HG03469 (cell line): Measurements from ENCODE around the gene CPED1.
"Not testable (repeated sequence)": the region's sequence is repeated elsewhere in the genome, so short reads cannot be mapped to it uniquely, and the experiment has no call there.

Experiments
- ATAC-seq: cut with Tn5 transposase; IDR thresholded peaks from one replicate; pipeline ENCODE4 v1.9.1; 2021; ENCODE audit warnings: mild to moderate bottlenecking, moderate library complexity, moderate number of reproducible peaks; ENCODE audit not compliant: unreplicated experiment

Gene CPED1

DNA sequence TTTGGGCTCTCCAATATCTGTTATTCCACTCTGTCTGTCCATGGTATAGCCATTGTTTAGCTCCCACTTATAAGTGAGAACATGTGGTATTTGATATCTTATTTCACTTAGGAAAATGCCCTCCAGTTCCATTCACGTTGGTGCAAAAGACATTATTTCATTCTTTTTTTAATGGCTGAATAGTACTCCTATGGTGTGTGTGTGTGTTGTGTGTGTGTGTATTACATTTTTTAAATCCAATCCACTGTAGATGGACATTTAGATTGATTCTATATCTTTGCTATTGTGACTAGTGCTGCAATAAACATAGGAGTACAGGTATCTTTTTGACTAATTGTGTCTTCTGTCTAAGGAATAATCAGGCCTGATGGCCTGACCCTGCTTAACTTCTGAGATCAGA, 7.4 kb upstream of the CPED1 start:
- ATAC-seq = no peak

DNA sequence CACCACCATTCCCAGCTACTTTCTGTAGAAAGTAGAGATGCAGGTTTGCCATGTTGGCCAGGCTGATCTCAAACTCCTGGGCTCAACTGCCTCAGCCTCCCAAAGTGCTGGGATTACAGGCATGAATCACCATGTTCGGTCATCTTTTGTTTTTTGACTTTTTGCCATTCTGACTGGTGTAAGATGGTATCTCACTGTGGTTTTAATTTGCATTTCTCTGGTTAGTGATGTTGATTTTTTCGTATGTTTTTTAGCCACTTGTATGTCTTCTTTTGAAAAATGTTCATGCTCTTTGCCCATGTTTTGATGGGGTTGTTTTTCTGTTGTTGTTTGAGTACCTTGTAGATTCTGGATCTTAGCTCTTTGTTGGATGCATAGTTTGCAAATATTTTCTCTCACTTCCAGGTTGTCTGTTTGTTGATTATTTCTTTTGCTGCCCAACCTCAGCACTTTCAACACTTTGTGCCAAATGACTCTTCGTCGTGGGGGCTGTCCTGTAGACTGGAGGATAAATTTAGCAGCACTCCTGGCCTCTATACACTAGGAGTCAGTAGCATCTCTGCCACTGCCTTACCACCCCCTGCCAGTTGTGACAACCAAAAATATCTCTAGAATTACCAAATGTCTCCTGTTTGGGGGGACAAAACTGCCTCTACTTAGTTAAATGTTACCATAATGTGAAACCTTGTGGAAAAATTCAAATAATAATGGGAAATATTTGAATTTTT, 6.5 kb upstream of the CPED1 start:
- peak; percentile 31 for ATAC-seq

DNA sequence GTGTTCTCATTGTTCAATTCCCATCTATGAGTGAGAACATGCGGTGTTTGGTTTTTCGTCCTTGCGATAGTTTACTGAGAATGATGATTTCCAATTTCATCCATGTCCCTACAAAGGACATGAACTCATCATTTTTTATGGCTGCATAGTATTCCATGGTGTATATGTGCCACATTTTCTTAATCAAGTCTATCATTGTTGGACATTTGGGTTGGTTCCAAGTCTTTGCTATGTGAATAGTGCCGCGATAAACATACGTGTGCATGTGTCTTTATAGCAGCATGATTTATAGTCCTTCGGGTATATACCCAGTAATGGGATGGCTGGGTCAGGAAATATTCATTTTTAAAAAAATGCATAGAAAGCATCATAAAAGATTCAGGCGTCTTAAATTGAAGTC, 4.9 kb upstream of the CPED1 start:
- ATAC-seq = not testable (repeated sequence)

DNA sequence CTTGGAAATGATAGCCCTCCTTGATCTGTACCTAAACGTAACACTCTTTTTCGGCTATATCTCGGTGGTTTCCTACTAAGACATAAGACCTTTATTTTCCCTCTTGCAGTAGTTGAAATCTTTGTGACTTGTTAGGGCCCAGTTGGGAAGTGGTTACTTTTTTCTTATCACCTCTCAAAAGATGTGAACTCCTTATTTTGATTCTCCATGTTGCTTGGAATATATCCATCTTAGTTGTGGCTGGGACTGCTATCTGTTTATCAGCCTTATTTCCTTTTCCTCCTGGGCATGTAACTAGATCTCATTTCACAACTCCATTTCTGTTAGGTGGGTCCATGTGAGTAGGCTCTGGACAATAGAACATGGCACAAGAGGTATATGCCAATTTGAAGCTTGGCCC, 4.1 kb upstream of the CPED1 start:
- no peak for ATAC-seq

DNA sequence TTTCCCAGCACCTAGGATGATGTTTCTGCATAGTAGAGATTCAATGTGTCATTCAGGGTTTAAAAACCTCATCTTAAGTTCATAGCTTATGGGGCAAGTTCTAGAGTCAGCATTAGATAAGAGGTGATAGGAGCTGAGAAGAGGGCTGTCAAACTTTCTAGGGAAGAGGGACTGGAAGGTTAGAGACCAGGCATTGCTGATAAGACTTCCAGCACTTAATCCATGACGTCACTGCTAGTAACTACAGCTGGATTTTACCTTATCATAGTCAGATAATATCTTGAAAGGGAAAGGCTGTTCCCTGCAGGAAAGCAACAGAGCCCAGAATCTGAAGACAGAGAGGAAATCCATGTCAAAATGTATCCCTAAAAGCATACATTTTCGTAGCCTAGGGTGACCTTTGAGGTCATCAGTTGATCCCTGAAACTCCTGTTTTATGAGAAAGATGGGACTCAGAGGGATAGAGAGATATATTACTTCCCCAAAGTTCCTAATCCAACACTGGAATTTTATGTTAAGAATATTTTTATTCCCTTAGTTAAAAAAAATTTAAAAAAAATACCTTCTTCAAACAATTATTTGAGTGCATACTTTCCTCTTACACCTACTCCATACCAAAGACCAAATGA, 3.3 kb upstream of the CPED1 start:
- no peak for ATAC-seq

DNA sequence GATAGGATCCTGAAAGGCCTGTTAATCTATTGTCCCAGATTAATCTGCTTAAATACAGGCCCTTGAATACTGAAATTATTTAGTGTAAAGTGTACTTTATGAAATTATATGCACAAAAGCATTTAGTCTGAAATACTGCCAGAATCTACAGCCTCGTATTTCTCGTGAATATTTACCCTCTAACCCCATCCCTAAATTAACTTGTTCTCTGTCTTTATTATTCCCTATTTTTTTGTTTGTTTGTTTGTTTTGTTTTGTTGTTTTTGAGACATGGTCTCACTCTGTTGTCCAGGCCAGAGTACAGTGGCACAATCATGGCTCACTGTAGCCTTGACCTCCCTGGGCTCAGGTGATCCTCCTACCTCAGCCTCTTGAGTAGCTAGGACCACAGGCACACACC, 2.7 kb upstream of the CPED1 start:
- ATAC-seq = no peak

DNA sequence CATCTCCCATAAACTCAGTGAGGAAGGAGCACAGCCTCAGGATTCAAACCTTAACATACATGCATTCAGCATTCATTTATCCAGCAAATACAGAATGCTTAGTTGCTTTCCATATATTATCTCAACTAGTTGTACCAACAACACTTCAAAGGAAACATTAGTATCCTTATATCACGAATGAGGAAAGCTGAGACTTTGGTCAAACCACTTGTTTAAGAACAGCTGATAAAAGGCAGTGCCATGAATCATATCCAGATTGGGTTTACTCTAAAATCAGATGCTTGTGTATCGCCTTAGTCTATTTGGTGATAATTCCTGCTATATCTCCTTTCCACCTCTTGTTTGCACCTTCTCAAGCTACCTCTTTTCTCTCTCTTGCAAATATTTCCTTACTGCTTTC, 1.9 kb upstream of the CPED1 start:
- ATAC-seq = no peak

DNA sequence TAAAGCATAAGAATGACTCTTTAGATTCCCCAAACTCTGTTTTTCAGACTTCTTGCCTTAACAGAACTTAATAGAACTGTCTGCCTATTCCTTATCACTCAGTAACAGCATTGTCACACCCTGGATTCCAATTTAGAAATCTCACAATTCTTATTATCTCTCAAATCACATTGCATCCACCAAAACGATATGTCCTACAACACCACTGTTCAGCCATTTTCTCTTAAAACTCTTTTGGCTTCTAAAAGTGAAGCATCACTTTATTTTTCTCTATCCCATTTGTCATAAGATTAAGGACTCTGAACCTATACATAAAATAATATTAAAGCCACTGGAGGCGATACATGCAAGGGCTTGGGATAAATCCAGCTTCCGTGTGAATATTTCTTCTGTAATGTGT, 1.2 kb upstream of the CPED1 start:
- ATAC-seq = no peak

DNA sequence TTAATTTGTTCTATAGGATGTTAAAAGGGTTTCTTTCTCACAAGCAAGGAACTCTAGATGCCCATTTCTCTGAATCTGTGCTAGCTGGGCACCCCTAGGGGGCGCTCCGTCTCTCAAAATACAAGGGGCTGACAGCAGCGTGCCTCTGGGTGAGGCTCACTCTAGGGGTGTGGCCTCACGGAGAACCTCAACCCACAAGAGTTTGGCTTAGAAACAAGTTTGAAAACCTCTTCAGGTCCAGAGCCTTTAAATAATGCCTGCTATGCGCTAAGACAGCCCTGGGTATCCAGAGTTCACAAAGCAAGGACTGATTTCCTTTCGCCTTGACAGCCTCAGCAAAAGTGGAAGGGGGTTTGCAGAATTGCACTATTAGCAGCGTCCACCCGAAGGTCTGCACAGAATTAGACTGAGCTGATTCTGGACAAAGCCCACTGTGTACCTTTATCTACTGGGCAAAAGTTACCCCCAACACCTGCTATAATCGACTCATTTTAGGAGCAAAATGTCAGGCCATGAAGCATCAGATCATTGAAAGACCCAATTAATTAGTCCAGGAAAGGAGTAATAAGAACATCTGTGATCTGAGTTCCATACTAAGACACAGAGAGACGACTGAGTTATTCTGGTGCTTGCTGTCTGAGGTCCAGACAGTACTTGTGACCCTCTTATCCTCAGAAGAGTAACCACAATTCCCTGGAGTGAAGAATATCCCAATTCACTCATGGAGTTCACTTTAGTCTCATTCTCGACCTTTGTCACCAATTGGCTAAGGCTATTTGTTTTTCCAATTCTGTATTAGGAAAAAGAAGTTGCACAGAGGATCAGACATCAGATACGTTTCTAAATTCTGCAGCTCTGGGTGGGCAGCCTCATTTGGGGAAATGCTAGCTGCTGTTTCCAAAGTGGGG, 574 bp upstream of the CPED1 start:
- peak; percentile 95 for ATAC-seq

DNA sequence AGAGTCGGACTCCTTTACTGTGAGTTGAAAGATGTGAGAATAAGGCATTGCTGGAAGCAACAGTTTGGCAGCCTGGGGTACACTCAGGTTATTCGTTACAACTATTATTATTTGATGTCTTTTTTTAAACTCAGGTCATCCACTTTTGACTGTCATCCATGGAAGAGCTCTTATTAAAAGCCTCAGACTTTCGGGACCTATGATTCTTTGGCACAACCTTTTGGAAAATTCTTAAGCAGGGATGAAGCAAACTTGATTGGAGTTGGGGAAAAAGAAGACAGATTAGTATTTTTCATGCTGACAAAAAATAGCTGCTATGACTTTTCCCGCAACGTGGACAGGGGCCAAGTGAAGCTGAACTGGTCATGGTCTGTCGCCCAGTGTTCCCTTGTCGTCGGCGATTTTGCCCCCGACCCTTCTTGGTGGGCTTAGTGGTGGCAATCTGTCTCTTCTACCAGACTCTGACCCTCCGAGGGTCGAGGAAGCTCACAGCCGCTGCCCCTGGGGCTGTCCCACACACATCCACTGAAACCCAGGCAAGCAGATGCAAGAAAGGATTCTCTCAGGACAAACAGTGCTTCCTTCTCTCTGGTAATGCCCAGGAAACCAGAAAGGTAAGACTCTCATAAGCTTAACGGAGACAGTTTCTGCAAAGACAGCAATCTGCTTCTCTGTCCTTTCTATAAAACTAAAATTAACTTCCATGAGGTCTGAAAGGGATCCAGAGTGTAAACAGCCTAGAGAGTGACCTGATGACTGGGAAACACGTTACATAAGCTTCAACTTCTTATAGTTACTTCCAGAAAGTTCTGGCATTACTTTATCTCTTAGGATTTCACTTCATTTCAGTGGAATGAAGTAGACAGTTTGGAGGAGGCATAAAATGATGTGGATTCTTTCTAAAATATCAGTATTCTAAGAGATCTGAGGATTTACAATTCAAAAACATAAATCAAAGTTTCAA, 1.0 kb downstream of the CPED1 start:
- no peak for ATAC-seq

DNA sequence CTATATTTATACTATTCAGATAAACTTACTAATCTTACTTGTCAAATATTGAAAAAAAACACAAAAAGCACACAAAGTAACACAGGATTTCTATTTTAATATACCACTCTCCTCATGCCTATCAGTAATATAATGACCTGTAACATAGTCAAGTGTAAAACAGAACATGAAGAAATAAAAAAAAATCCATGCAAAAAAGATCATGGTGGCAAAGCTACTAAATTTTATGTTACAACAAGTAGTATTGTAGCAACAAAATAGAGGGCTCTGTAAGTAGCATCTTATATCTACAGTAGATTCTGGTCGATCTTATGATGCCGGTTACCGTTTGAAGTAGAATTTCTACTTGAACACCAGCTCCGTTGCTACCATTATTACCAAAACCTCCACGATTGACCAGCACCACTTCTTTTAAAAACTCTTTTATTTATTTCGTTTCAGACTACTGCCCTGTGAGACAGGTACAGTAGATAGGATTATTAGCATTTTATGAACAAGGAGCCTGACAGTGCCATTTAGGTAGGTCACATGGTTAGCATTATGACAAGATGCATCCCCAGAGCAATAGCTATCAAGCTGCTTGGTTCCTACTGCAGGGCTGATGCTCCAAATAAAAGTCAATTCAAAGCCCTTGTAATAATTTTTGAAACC, 2.1 kb downstream of the CPED1 start:
- no peak for ATAC-seq

DNA sequence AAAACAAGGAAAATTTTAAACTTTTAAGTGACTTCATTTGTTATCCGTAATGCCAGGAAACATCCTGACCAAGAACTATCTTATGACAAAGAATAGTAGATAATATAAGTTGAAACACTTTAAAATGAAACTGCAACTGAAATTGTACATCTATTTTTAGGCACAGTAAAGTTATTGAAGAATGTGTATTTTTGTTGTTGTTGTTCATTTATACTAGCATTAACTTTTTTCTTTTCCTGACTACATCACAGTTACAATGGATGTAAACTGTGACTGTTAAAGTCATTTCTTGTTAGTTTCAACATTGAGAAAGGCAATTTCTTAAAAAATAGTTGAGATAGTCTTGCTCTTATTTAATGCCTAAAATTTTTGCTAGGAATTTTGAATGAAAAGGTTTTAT, 2.6 kb downstream of the CPED1 start:
- ATAC-seq = no peak

DNA sequence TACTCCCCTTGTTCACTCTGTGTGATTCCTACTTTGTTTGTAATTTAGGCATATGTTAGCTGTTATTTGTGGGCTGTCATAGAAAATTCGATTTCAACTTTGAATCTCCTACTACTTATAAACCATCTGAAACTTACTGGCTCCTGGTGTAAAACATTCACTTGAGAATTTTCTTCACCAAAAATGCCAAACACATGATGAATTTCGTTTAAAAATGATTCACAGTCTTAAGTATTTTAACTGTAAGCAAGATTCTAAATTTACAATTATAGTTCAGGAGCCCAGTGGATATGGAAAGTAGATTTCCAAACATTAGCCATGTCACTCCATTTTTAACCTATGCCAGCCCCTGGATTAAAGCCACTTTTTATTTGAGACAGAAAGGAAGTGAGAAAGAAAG, 3.1 kb downstream of the CPED1 start:
- ATAC-seq = no peak

DNA sequence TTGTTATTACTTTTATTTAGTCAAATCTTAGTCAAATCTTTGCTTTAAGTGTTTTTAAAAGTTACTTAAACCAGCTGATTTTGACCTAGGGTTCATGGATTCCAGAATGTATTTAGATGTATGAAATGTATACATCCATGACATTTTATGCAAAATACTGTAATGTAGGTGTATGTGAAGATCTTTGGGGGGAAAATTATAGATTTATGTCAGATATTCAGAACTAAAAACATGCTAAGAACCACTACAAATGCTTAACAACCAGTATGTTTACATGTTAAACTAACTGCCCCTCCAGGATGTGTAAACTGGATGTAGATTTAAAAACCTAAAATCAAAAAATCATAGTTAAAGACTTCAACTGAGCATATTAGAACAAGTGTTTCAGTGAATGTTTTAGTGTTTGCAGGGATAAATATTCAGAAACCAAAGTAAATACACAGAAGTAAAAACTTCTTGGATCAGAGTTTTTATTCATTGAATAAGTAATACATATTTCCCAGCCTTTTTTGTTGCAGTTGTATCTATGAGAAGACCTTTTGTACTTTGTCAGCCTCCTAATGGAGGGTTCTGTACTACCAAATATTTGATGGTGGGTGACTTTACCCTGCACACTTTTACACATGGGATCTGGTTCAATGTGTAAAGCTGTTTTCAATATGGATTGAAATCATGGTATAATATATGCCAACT, 3.9 kb downstream of the CPED1 start:
- no peak for ATAC-seq

DNA sequence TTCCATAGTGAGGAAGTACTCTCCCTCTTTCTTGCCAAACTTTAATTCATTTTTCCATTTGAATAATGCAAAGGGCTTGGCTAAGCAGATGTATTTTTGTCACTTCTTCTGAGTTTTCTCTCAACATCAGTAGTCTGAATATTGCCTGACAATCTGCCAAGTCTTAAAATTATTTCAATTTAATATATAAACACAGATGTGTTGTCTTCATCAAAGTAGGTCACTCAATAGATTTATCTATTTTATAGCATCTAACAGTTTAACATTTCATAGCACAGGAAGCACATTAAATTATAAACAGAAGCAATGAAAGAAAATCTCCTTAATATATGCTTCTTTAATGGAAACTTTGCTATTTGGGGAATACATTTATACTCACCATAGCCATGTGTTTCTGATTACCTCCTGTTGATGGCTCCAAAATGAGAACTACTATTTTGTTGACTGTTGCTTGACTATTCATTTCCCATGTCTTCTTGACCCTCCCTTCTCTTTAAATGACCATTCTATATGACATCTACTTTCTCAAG, 4.5 kb downstream of the CPED1 start:
- ATAC-seq = no peak

DNA sequence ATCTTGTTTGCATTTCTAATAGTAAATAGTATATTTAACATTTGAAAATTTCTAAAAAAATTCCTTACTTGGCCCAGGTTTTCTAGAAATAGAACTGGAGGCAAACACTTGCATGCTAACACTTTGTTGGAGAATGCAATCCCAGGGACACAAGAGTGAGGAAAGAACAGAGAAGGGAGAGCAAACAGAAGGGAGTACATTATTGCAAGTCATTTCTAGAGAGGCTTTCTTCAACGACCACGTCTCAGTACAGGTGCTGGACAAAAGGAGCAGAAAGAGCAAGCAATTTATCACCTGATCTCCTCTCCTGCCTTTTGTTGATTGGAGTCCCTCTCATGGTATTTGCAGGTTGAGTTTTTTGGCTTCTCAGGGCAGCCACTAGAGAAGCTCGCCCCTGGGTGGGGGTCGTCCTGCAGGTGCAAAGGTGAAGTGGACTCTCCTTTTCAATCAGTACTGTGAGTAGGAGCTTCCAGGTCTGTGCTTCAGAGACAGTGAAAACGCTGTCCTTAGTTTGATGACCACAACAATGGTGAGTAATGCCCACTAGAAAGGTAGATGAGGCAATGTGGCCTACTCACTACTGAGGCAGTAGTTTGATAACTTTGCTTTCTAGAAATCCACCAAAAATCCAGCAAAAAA, 5.2 kb downstream of the CPED1 start:
- ATAC-seq = no peak

DNA sequence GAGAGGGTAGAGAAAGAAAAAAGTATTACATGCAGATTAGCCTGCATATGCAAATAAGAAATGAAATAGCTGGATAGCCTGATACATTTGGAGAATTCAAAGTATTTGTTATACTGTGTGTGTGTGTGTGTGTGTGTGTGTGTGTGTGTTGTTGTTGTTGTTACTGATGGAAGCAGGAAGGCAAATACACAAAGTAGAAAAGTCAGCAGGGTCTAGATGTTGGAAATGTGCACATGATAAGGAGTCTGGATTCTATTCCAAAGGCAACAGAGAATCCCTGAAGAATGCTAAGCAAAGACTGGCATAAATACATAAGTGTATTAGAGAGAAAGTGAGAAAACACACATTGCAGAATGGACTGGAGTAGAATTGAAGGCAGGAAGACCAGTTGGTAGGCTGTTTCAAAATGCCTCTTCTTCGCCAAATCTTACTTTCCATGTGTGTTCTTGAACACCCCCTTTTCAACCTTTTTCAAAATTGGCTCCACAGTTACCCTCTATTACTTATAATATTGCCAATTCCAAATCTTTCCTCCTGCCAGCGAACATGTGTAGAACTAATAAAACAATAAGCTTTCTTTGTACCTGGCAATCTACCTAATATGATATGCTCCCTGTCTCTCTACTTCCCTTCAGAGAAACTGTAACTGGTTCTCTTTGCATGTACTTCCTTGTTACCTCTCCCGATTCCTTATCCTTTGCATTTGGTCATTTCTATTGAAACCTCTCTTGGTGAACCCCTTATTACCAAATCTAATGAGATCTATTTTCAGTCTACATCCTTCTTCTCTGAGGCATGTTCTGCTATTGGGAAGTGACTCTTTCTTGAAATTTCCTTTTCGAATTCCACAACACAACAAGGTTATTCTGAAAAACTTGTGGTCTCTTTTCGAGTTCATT, 6.2 kb downstream of the CPED1 start:
- ATAC-seq = no peak

DNA sequence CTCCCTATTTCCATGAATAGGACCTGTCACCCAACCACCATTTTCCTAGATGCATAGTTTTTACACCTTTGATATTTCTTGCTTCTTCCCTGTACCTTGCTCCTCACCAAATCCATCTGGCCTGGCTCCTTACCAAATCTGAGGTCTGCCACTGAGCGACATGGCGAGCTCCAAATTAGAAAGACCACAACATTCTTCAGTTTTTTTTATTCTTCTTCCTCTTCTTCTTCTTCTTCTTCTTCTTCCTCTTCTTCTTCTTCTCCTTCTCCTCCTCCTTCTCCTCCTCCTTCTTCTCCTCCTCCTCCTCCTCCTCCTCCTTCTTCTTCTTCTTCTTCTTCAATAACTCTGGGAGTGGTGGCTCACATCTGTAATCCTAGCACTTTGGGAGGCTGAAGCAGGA, 7.1 kb downstream of the CPED1 start:
- ATAC-seq = no peak
